GM12891 (cell line): ENCODE results near the gene DLG5.

ENCODE experiments used
- PAX5 ChIP-seq: IDR thresholded peaks from 2 replicates; pipeline ENCODE4 v1.6.1; 2011; ENCODE audit warnings: low read length, moderate library complexity, mild to moderate bottlenecking; ENCODE audit not compliant: insufficient read depth, severe bottlenecking
- POLR2A ChIP-seq: IDR thresholded peaks from 2 replicates; pipeline ENCODE4 v1.6.1; 2011; ENCODE audit warnings: low read depth, low read length, control low read depth
- POLR2AphosphoS5 ChIP-seq: IDR thresholded peaks from 2 replicates; pipeline ENCODE4 v1.6.1; 2011; ENCODE audit warnings: low read depth, low read length, control low read depth
- SPI1 ChIP-seq: IDR thresholded peaks from 2 replicates; pipeline ENCODE4 v1.6.1; 2011; ENCODE audit warnings: low read depth, low read length, control low read depth
- TAF1 ChIP-seq: IDR thresholded peaks from 2 replicates; pipeline ENCODE4 v1.6.1; 2011; ENCODE audit warnings: low read depth, low read length, control low read depth

DNA sequence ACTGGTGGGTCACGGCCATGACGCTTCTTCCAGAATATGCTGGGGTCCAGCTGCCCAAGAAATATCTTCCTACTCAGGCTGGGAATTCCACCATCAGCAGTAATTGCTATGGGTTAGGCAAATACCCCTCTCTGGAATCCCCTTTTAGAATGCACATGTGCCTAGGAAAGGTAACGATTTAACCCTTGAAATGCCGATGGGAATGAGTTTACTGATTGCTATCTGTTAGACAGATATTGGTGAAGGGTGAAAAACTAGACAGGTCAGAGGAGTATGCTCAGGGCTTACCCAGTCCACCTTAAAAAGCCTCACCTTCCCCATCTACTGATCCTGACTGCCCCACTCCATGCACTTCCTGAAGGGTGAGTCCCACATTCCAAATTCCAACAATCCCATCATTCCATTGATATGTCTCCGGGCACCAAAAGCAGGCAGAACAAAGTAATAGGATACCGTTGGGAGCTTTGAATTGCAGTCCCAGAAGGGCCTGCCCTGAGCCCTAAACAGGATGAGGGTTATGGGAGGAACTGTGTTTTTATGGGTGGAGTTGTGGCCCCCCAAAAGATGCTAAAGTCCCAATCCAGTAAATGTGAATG, 59.3 kb downstream of the DLG5 start:
- TF ChIP-seq POLR2A, result no peak
- TF ChIP-seq TAF1, result no peak
- no peak for TF ChIP-seq POLR2AphosphoS5
- no peak for TF ChIP-seq SPI1
- no peak for TF ChIP-seq PAX5
